IMR-90 (cell line): ENCODE results near the gene OTUD5. TPM values are rescaled to one million over a fixed set of nuclear protein-coding genes. Genes with fewer than 3 reads are reported as not detected.

ENCODE experiments used
- ATAC-seq: fragments of 200-7000 bp; cut with Tn5 transposase; 2 replicates; pipeline ENCODE4 v1.9.1; 2020; ENCODE audit warnings: low read depth, mild to moderate bottlenecking, moderate library complexity
- BruUV-seq: library from RNA; stranded (reverse); fragments of 400-500 nt; replicated peaks from 2 replicates; lab custom pipeline; 2021; lab: Mats Ljungman, UMichigan
- CTCF ChIA-PET: fragments of 300-600 bp; formaldehyde crosslinking; extraction: SDS; loops from one replicate; lab custom pipeline; 2021; ENCODE audit warnings: antibody characterized with exemption; lab: Yijun Ruan, JAX
- POLR2A ChIA-PET: fragments of 300-600 bp; sonication (Branson Sonifier 250); formaldehyde crosslinking; loops from one replicate; lab custom pipeline; 2022; ENCODE audit warnings: antibody characterized with exemption; ENCODE audit not compliant: unreplicated experiment; lab: Charles Lee
- DNase-seq: peaks from one replicate; pipeline ENCODE4 v3.0.0; 2013
- H2AFZ ChIP-seq: replicated peaks from 2 replicates; pipeline ENCODE3; 2013; ENCODE audit warnings: low read length, mild to moderate bottlenecking; ENCODE audit not compliant: poor library complexity
- H2AK5ac ChIP-seq: 2 replicates; pipeline ENCODE4 v1.6.1; 2013; ENCODE audit warnings: low read depth, low read length, inconsistent platforms
- H2AK9ac ChIP-seq: replicated peaks from 2 replicates; pipeline ENCODE3; 2013; ENCODE audit warnings: mild to moderate bottlenecking, low read depth, low read length, moderate library complexity; ENCODE audit not compliant: poor library complexity
- H2BK120ac ChIP-seq: 2 replicates; pipeline ENCODE4 v1.6.1; 2013; ENCODE audit warnings: low read depth, low read length, inconsistent platforms
- H2BK15ac ChIP-seq: 3 replicates; pipeline ENCODE4 v1.6.1; 2013; ENCODE audit warnings: low read depth, low read length, inconsistent platforms
- H2BK20ac ChIP-seq: 2 replicates; pipeline ENCODE4 v1.6.1; 2013; ENCODE audit warnings: low read depth, mild to moderate bottlenecking, inconsistent platforms, low read length, moderate library complexity
- H2BK5ac ChIP-seq: 2 replicates; pipeline ENCODE4 v1.6.1; 2013; ENCODE audit warnings: mild to moderate bottlenecking, low read depth, low read length, inconsistent platforms; ENCODE audit not compliant: poor library complexity, severe bottlenecking
- H3K14ac ChIP-seq: replicated peaks from 2 replicates; pipeline ENCODE4 v1.6.1; 2013; ENCODE audit warnings: low read depth, low read length, inconsistent platforms
- H3K18ac ChIP-seq: 2 replicates; pipeline ENCODE4 v1.6.1; 2013; ENCODE audit warnings: low read depth, low read length, control low read depth
- H3K23ac ChIP-seq: 2 replicates; pipeline ENCODE4 v1.6.1; 2013; ENCODE audit warnings: low read depth, low read length, inconsistent platforms
- H3K27ac ChIP-seq: 2 replicates; pipeline ENCODE4 v1.5.1; 2013; ENCODE audit warnings: mild to moderate bottlenecking, control low read depth, low read length; ENCODE audit not compliant: insufficient read depth
- H3K27me3 ChIP-seq: 2 replicates; pipeline ENCODE4 v1.6.1; 2013; ENCODE audit warnings: low read length; ENCODE audit not compliant: control insufficient read depth, insufficient read depth
- H3K36me3 ChIP-seq: 2 replicates; pipeline ENCODE4 v1.6.1; 2013; ENCODE audit warnings: low read length, mixed read lengths; ENCODE audit not compliant: control insufficient read depth, insufficient read depth
- H3K4ac ChIP-seq: 2 replicates; pipeline ENCODE4 v1.6.1; 2013; ENCODE audit warnings: low read depth, low read length, inconsistent platforms
- H3K4me1 ChIP-seq: 2 replicates; pipeline ENCODE4 v1.6.1; 2013; ENCODE audit warnings: low read length, mixed read lengths; ENCODE audit not compliant: control insufficient read depth, insufficient read depth
- H3K4me2 ChIP-seq: 2 replicates; pipeline ENCODE4 v1.6.1; 2013; ENCODE audit warnings: low read depth, mild to moderate bottlenecking, control low read depth, low read length, moderate library complexity
- H3K4me3 ChIP-seq: 2 replicates; pipeline ENCODE4 v1.5.1; 2013; ENCODE audit warnings: low read depth, mild to moderate bottlenecking, control low read depth, low read length, moderate library complexity; ENCODE audit not compliant: insufficient read depth
- H3K56ac ChIP-seq: 2 replicates; pipeline ENCODE4 v1.6.1; 2013; ENCODE audit warnings: low read length, inconsistent platforms; ENCODE audit not compliant: insufficient read depth; ENCODE audit errors: extremely low read depth
- H3K79me1 ChIP-seq, 2 experiments: 2 replicates each; pipeline ENCODE4 v1.6.1; 2013; ENCODE audit warnings: low read length in 2 of 2, inconsistent platforms in 1 of 2, low read depth in 1 of 2
- H3K9ac ChIP-seq: 2 replicates; pipeline ENCODE4 v1.6.1; 2013; ENCODE audit warnings: low read depth, low read length, control low read depth
- H3K9me1 ChIP-seq: 2 replicates; pipeline ENCODE4 v1.6.1; 2013; ENCODE audit warnings: low read length, inconsistent platforms; ENCODE audit not compliant: insufficient read depth
- H3K9me3 ChIP-seq: 2 replicates; pipeline ENCODE4 v1.6.1; 2013; ENCODE audit warnings: low read length; ENCODE audit not compliant: control insufficient read depth, insufficient read depth
- H4K20me1 ChIP-seq: 2 replicates; pipeline ENCODE4 v1.6.1; 2013; ENCODE audit warnings: low read length, inconsistent platforms; ENCODE audit not compliant: insufficient read depth
- H4K5ac ChIP-seq: 2 replicates; pipeline ENCODE4 v1.6.1; 2013; ENCODE audit warnings: mild to moderate bottlenecking, low read depth, low read length, control low read depth
- H4K8ac ChIP-seq, 2 experiments: 2 replicates each; pipeline ENCODE4 v1.6.1; 2013; ENCODE audit warnings: low read depth in 2 of 2, low read length in 2 of 2, control low read depth in 1 of 2, inconsistent platforms in 1 of 2
- H4K91ac ChIP-seq: 2 replicates; pipeline ENCODE4 v1.6.1; 2013; ENCODE audit warnings: low read depth, low read length, inconsistent platforms; ENCODE audit not compliant: insufficient read depth
- CHD1 ChIP-seq: IDR thresholded peaks from 2 replicates; pipeline ENCODE4 v1.6.1; 2012; ENCODE audit warnings: low read depth, low read length, improper control_type of control experiment
- FOS ChIP-seq: fragments of 150-350 bp; IDR thresholded peaks from 2 replicates; pipeline ENCODE4 v1.6.1; 2016; ENCODE audit warnings: low read depth, low read length
- MAFK ChIP-seq: IDR thresholded peaks from 2 replicates; pipeline ENCODE4 v1.6.1; 2012; ENCODE audit warnings: low read depth, low read length, improper control_type of control experiment
- MAZ ChIP-seq: IDR thresholded peaks from 2 replicates; pipeline ENCODE4 v1.6.1; 2012; ENCODE audit warnings: low read depth, mild to moderate bottlenecking, low read length, improper control_type of control experiment, moderate library complexity, borderline replicate concordance
- NFE2L2 ChIP-seq: fragments of 150-350 bp; IDR thresholded peaks from 2 replicates; pipeline ENCODE4 v1.6.1; 2016; ENCODE audit warnings: low read depth, mild to moderate bottlenecking, low read length
- POLR2A ChIP-seq: IDR thresholded peaks from 2 replicates; pipeline ENCODE4 v1.6.1; 2012; ENCODE audit warnings: mild to moderate bottlenecking, low read depth, low read length
- RAD21 ChIP-seq: IDR thresholded peaks from 2 replicates; pipeline ENCODE4 v1.6.1; 2012; ENCODE audit warnings: low read length, improper control_type of control experiment
- RCOR1 ChIP-seq: IDR thresholded peaks from 2 replicates; pipeline ENCODE4 v1.6.1; 2012; ENCODE audit warnings: mild to moderate bottlenecking, low read length, improper control_type of control experiment; ENCODE audit not compliant: insufficient replicate concordance
- RFX5 ChIP-seq: IDR thresholded peaks from 2 replicates; pipeline ENCODE4 v1.8.0; 2012; ENCODE audit warnings: low read depth, mild to moderate bottlenecking, low read length, moderate library complexity
- WGBS, 2 experiments: methylation state at CpG; one replicate each; pipeline versions ENCODE4 v1.1.5 to v1.1.7; 2013; ENCODE audit warnings: missing lambda C conversion rate in 2 of 2; ENCODE audit not compliant: insufficient read length in 1 of 2; ENCODE audit errors: extremely low coverage in 2 of 2; 5-methylcytosine and 5-hydroxymethylcytosine counted together
- dilution Hi-C: fragments of 300-500 bp; cut with HindIII; formaldehyde crosslinking; loops from one replicate; pipeline ENCODE4 v1.14.3; 2018; ENCODE audit warnings: low sequenced_read_pairs; ENCODE audit not compliant: unreplicated experiment
- in situ Hi-C: fragments of 300-500 bp; cut with MboI; formaldehyde crosslinking; loops from 3 replicates; pipeline ENCODE4 v1.14.3; 2019; ENCODE audit warnings: low sequenced_read_pairs, inconsistent platforms, mixed read lengths
- intact Hi-C: fragments of 100-400 bp; cut with micrococcal nuclease; formaldehyde crosslinking; loops from 2 replicates; pipeline ENCODE4 v1.10.0; 2022
- polyA plus RNA-seq, 3 experiments: library from polyadenylated mRNA; depleted of rRNA; stranded (reverse); fragments of >200 nt; gene quantifications; 2 replicates each; pipeline ENCODE4 v1.2.3, GENCODE V29; 2012; ENCODE audit warnings: low replicate concordance in 1 of 3
- total RNA-seq: library from RNA; depleted of rRNA; stranded (reverse); fragments of >200 nt; gene quantifications from 2 replicates; pipeline ENCODE4 v1.2.3, GENCODE V29; 2012
- TF ChIP-seq, protein P1 (sequence below): conservative IDR thresholded peaks from 2 replicates; pipeline ENCODE4 v1.5.1; 2012; ENCODE audit warnings: mild to moderate bottlenecking, low read depth, low read length, improper control_type of control experiment
- TF ChIP-seq, protein P2 (sequence below): fragments of 150-350 bp; IDR thresholded peaks from 2 replicates; pipeline ENCODE4 v1.6.1; 2016; ENCODE audit warnings: low read depth, mild to moderate bottlenecking, low read length, moderate library complexity, borderline replicate concordance
- TF ChIP-seq, protein P3 (sequence below): fragments of 150-350 bp; IDR thresholded peaks from 2 replicates; pipeline ENCODE4 v1.6.1; 2017; ENCODE audit warnings: mild to moderate bottlenecking, antibody characterized with exemption, low read length, low read depth

Gene OTUD5
- total and polyA plus RNA-seq, 2 of the 4 experiments (the other 2 are of a cell fraction): 30.6 to 50.4 TPM

DNA sequence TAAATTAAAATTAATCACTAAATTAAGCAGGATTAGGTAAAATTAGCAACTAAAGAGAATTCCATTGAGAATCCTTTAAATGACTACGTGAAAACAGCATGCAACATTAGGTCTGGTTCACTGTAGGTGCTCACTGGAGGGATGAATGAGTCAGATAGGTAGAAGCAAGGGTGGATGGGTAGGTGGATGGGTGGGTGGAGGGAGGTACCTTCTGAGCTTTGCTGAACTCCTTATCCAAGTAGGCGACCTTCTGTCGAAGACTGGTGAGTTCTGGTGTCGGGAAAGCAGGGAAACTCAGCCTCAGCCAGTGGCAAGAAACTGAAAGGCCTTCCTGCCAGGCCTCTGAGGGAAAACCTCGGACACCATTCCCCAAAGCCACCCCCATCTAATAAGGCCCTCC lies 41.6 kb upstream of the OTUD5 start:
- Histone ChIP-seq H3K9me3 (no peaks in the 10 kb centered on the region), H3K4me3 (no peak overlapping the region), H3K27ac (no peak overlapping the region), H2AFZ (no peak overlapping the region), H4K20me1 (no peaks in the 10 kb centered on the region), H3K9ac (no peak overlapping the region), H2AK5ac (no peak overlapping the region), H3K27me3 (no peaks in the 10 kb centered on the region), H2AK9ac (no peak overlapping the region), H3K4ac (no peak overlapping the region), H3K56ac (no peak overlapping the region), H2BK120ac (no peak overlapping the region), H4K5ac (no peak overlapping the region), H4K8ac (no peak overlapping the region), H3K14ac (no peak overlapping the region), H3K9me1 (no peaks in the 10 kb centered on the region), H2BK5ac (no peak overlapping the region), H3K36me3 (peaks cover 16% of the 10 kb centered on the region), H3K23ac (no peak overlapping the region), H3K4me1 (no peaks in the 10 kb centered on the region; the same call in 1 of the 2 replicates), H2BK15ac (no peak overlapping the region), H3K18ac (no peak overlapping the region), H3K79me1 (peaks cover 7 to 33% of the 10 kb centered on the region in 2 experiments), H2BK20ac (no peak overlapping the region), H4K91ac (no peak overlapping the region), H3K4me2 (no peak overlapping the region)
- WGBS, 2 experiments: 50% methylated on average over 1 of the region's 5 CpGs; no CpG with 5 or more reads in 1 of the 2 experiments
- TF ChIP-seq CHD1 (no peak), RFX5 (no peak), MAZ (no peak), FOS (no peak), MAFK (no peak), RCOR1 (no peak), NFE2L2 (no peak), RAD21 (no peak), POLR2A (no peak)
- TF ChIP-seq, protein P1, sequence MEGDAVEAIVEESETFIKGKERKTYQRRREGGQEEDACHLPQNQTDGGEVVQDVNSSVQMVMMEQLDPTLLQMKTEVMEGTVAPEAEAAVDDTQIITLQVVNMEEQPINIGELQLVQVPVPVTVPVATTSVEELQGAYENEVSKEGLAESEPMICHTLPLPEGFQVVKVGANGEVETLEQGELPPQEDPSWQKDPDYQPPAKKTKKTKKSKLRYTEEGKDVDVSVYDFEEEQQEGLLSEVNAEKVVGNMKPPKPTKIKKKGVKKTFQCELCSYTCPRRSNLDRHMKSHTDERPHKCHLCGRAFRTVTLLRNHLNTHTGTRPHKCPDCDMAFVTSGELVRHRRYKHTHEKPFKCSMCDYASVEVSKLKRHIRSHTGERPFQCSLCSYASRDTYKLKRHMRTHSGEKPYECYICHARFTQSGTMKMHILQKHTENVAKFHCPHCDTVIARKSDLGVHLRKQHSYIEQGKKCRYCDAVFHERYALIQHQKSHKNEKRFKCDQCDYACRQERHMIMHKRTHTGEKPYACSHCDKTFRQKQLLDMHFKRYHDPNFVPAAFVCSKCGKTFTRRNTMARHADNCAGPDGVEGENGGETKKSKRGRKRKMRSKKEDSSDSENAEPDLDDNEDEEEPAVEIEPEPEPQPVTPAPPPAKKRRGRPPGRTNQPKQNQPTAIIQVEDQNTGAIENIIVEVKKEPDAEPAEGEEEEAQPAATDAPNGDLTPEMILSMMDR: no peak
- TF ChIP-seq, protein P2, sequence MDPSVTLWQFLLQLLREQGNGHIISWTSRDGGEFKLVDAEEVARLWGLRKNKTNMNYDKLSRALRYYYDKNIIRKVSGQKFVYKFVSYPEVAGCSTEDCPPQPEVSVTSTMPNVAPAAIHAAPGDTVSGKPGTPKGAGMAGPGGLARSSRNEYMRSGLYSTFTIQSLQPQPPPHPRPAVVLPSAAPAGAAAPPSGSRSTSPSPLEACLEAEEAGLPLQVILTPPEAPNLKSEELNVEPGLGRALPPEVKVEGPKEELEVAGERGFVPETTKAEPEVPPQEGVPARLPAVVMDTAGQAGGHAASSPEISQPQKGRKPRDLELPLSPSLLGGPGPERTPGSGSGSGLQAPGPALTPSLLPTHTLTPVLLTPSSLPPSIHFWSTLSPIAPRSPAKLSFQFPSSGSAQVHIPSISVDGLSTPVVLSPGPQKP: no peak
- TF ChIP-seq, protein P3, sequence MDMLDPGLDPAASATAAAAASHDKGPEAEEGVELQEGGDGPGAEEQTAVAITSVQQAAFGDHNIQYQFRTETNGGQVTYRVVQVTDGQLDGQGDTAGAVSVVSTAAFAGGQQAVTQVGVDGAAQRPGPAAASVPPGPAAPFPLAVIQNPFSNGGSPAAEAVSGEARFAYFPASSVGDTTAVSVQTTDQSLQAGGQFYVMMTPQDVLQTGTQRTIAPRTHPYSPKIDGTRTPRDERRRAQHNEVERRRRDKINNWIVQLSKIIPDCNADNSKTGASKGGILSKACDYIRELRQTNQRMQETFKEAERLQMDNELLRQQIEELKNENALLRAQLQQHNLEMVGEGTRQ: no peak
- dilution Hi-C loops (no loop called here), in situ Hi-C loops (no loop called here), intact Hi-C loops (no loop called here)
- POLR2A ChIA-PET: no interaction called here
- DNase-seq (no peak), ATAC-seq (no peak)
- no TSS peak for BruUV-seq
- CTCF ChIA-PET: no interaction called here
